OCI-LY7 (cell line): ENCODE measurements around the gene RBFOX1.

Source experiments
- CTCF ChIP-seq: fragments of 200-600 bp; sonication (generic); conservative IDR thresholded peaks from 2 replicates; pipeline ENCODE4 v1.5.1; 2014; ENCODE audit warnings: mild to moderate bottlenecking, antibody characterized with exemption, low read length, moderate library complexity, mixed read lengths
- EZH2phosphoT487 ChIP-seq: fragments of 200-600 bp; sonication (generic); IDR thresholded peaks from 2 replicates; pipeline ENCODE4 v1.6.1; 2018; ENCODE audit warnings: low read depth, borderline replicate concordance, mild to moderate bottlenecking, mixed run types, antibody characterized with exemption, low read length, moderate library complexity, mixed read lengths

- no peak for TF ChIP-seq CTCF
- TF ChIP-seq EZH2phosphoT487: no peak
Measured at GRCh38 chr16:7378024-7378695, 45.5 kb downstream of the RBFOX1 start.
